HEK293 (cell line): ENCODE measurements around the gene AFG1L.

Source experiments
- BCL11A ChIP-seq: fragments of 450-650 bp; formaldehyde crosslinking; IDR thresholded peaks from 2 replicates; pipeline ENCODE4 v1.5.1; 2016; ENCODE audit warnings: low read depth, missing biosample characterization, missing genetic modification characterization
- CTCF ChIP-seq: fragments of 450-650 bp; formaldehyde crosslinking; IDR thresholded peaks from 2 replicates; pipeline ENCODE4 v1.5.1; 2016; ENCODE audit warnings: missing biosample characterization, missing genetic modification characterization
- HOXD13 ChIP-seq: sonication (generic); formaldehyde crosslinking; IDR thresholded peaks from 2 replicates; pipeline ENCODE4 v1.8.0; 2022; ENCODE audit warnings: missing genetic modification reagents, borderline replicate concordance
- ZBTB8A ChIP-seq: fragments of 450-650 bp; formaldehyde crosslinking; IDR thresholded peaks from 2 replicates; pipeline ENCODE4 v1.5.1; 2016; ENCODE audit warnings: missing biosample characterization, missing genetic modification characterization
- ZNF324 ChIP-seq: fragments of 450-650 bp; formaldehyde crosslinking; IDR thresholded peaks from 2 replicates; pipeline ENCODE4 v1.5.1; 2016; ENCODE audit warnings: missing biosample characterization, missing genetic modification characterization

DNA sequence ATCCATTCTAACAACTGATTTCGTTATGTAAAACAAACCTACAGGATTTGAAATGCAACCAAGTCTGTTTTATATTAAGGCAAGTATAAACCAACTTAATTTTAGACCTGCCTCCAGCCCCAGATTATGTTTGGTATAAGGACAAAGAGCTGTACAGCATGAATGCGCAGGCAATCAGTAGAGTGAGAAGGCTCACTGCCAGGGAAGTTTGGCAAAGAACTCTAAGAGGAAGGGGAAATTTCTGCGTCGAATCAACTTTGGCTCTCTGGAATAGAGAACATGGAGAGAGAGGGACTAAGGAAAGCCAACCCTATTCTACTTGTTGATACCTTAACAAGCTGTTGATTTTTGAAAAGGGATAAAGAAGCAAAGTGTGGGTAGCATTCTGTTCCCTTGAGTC, 168.9 kb downstream of the AFG1L start:
- TF ChIP-seq ZNF324 (tag by site-specific recombination), result no peak
- TF ChIP-seq CTCF (tag by site-specific recombination), result no peak
- no peak for TF ChIP-seq HOXD13 (CRISPR knock-in tag)
- no peak for TF ChIP-seq BCL11A
- TF ChIP-seq ZBTB8A, result no peak
